ENCODE data around the gene VPS9D1.

The VPS9D1 gene

GRCh38 chr16:89749637-89750036 lies 28.9 kb upstream of the VPS9D1 start:
- H3K4me3 ChIP-seq (ENCODE audit: low read depth, low read length) = no peak overlapping the region
- no peak for TF ChIP-seq CTCF (IDR thresholded peaks at IDR 0.05; ENCODE audit: low read depth, low read length)

- H3K4me3 ChIP-seq (ENCODE audit: low read depth, low read length) = no peak overlapping the region
- no peak for TF ChIP-seq CTCF (IDR thresholded peaks at IDR 0.05; ENCODE audit: low read depth, low read length)
Measured at GRCh38 chr16:89748921-89749320, 28.2 kb upstream of the VPS9D1 start.

GRCh38 chr16:89748076-89748475 lies 27.4 kb upstream of the VPS9D1 start:
- no peak overlapping the region for H3K4me3 ChIP-seq (ENCODE audit: low read depth, low read length)
- no peak for TF ChIP-seq CTCF (IDR thresholded peaks at IDR 0.05; ENCODE audit: low read depth, low read length)

GRCh38 chr16:89746043-89746442 lies 25.3 kb upstream of the VPS9D1 start:
- H3K4me3 ChIP-seq (ENCODE audit: low read depth, low read length) = no peak overlapping the region
- no peak for TF ChIP-seq CTCF (IDR thresholded peaks at IDR 0.05; ENCODE audit: low read depth, low read length)

- no peak for TF ChIP-seq CTCF (IDR thresholded peaks at IDR 0.05; ENCODE audit: low read depth, low read length)
- no peak overlapping the region for H3K4me3 ChIP-seq (ENCODE audit: low read depth, low read length)
Measured at GRCh38 chr16:89744813-89745212, 24.1 kb upstream of the VPS9D1 start.

- no peak for TF ChIP-seq CTCF (IDR thresholded peaks at IDR 0.05; ENCODE audit: low read depth, low read length)
Measured at GRCh38 chr16:89742948-89743347, 22.2 kb upstream of the VPS9D1 start.

GRCh38 chr16:89741342-89742014 lies 20.8 kb upstream of the VPS9D1 start:
- TF ChIP-seq CTCF (IDR thresholded peaks at IDR 0.05; ENCODE audit: low read depth, low read length) = no peak
- no peak overlapping the region for H3K4me3 ChIP-seq (ENCODE audit: low read depth, low read length)

More at GRCh38 chr16:89742948-89743347, 22.2 kb upstream of the VPS9D1 start:
- H3K4me3 ChIP-seq (ENCODE audit: low read depth, low read length) = no peak overlapping the region

Measured in WI38 (cell line).